Putamen (tissue), 1 donor: Measurements from ENCODE around the gene MTR.
"Not testable (repeated sequence)": the region's sequence is repeated elsewhere in the genome, so short reads cannot be mapped to it uniquely, and the experiment has no call there.

Experiments used
- DNase-seq: peaks from one replicate; pipeline ENCODE4 v3.0.0-alpha.2; 2016; ENCODE audit warnings: low spot score

Gene MTR

DNA sequence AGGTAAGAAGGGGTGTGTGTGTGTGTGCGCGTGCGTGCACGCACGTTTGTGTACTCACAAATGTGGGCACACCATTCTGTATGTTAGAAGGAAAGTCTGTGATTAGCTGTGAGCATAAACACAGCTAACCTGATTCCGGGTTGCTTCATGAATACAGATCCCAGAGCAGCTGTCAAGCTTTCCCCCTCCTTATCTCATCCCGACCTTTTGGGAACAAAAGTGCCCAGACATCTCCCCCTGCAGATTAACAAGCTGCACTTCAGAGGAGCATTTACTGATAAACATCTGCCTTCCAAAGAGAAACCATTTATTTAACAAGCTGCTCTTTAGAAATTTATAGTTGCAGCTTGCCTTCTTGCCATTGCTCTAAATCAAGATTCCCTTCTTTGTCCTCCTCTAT lies 112.1 kb downstream of the MTR start:
- no peak for DNase-seq

- no peak for DNase-seq
Observed at GRCh38 chr1:236908669-236909068, 113.6 kb downstream of the MTR start.

GRCh38 chr1:236911047-236911446 lies 116.0 kb downstream of the MTR start:
- DNase-seq = not testable (repeated sequence)

DNA sequence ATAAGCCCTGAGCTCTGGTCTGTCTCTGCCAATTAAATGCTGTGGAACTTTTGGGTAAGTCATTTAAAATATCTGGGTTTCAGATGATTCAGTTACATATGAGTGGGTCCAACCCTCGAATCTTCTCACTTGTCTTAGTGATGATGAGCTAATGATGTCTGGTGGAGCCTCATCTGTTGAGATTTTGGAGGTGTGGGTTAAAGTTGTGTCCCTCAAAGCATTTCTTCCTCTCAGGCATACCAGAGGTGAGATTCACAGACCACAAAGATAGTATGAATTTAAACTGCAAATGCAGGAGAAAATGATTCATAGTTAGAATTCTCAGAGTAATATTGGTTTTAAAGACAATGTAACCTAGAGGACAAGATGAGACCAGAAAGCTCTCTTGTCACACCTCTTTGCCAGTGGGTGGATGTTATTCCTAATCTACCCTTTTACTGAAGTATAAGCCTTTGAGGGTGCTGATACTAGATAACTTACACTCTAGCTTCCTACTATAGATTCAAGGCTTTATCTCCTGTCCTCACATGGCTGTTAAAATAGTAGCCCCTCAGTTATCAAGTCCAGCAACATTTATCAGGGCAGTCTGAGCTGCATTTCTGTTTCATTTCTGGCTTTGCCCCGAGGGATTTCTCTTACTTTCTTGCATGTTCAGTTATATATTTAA lies 118.4 kb downstream of the MTR start:
- no peak for DNase-seq

DNA sequence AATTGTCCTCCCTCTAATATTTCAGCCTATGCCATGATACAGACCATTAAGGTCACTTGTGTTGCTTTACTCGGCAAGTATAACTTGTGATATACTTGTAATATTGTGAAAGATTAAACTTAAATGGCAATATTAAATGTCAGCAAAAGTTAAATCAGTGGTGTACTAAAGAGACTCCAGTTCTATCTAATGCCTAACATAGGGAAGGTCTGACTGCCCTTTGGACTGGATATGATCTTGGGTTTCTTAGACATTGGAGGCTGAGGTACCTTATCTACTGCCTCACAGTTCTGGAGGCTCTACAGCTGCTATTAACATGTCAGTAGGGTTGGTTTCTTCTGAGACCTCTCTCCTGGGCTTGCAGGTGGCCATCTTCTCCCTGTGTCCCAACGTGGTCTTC lies 119.3 kb downstream of the MTR start:
- no peak for DNase-seq

- DNase-seq = no peak
Observed at GRCh38 chr1:236916131-236916800, 121.2 kb downstream of the MTR start.

DNA sequence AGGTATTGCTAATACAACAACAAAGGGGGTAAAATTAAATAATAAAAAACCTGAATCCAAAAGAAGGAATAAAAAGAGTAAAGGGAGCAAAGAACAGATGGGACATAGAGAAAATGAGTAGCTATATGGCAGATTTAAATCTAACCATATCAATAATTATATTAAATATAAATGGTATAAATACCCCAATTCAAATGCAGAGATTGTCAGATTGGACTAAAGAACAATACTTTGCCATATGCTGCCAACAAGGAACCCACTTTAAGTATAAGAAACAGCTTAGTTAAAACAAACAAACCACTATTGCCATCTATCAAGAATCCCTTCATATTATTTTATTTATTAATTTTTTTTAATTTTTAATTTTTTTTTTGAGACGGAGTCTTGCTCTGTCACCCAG lies 122.4 kb downstream of the MTR start:
- no peak for DNase-seq

DNA sequence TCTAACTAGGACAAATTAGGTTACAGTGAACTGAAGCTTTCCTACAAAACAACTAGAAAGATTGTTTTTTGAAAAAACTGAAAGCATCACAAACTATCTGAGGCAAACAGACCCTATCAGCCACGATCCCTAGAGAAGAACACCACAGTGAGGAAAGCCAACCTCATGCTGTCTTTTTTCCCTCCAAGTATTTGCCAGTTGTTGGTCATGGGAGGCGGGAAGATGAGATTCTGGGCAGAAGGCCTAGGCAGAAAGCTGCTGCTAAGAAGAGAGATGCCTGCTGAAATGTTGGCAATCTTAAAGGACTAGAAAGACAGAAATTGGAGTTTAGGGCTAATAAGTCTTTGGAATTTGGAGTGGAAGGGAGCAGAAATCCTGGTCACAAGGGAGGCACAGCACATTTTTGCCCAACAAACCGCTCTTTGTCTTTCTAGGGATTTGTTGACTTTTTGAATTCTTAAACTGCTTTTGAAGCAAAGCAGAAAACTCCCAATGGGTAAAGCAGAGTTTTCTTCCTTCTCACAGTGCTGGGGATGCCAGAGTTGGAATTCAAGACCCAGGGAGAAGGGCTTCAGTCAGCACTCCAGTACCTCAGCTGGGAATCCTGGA lies 125.3 kb downstream of the MTR start:
- DNase-seq = no peak

DNA sequence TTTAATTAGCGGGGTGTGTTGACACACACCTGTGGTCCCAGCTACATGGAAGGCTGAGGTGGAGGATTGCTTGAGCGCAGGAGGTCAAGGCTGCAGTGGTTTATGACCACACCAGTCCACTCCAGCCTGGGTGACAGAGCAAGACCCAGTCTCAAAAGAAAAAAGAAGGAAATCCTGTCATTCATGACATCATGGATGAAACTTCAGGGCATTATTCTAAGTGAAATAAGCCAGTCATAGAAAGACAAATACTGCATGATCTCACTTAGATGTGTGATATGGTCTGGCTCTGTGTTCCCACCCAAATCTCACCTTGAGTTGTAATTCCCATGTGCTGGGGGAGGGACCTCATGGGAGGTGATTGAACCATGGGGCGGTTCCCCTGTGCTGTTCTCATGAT lies 126.5 kb downstream of the MTR start:
- DNase-seq = no peak

DNA sequence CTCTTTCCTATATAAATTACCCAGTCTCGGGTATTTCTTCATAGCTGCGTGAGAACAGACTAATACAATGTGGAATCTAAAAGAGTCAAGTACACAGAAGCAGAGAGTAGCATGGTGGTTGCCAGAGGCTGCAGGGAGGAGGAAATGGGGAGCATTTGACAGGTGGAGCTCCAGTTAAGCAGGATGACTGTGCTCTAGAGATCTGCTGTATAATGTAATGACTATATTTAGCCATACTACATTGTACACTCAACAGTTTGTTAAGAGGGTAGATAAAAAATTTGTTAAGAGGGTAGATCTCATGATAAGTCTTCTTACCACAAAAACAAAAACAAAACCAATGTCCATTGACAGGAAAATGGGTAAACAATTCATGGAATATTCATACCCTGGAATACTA lies 127.1 kb downstream of the MTR start:
- no peak for DNase-seq

DNA sequence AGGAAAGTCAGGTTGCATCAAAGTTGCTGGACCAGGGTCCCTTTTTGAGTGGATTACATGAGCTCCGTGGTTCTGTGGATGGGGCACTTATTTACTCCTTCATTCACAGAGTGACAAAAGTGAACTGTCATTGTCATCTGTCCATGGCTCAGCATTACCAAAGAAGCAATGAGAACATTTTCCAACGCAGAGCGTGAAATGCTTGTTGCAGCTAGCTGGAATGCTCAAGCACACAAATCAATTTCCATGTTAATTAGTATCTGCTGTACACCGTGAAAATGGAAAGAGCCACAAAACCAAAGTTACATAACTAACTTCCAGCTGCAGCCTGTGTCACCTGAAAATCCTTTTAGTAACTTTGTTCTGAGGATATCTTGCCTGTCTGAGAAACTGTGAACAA lies 130.3 kb downstream of the MTR start:
- DNase-seq = no peak

GRCh38 chr1:236930503-236930902 lies 135.4 kb downstream of the MTR start:
- DNase-seq = no peak

- peak; percentile 74 for DNase-seq
Observed at GRCh38 chr1:236938760-236939159, 143.7 kb downstream of the MTR start.

DNA sequence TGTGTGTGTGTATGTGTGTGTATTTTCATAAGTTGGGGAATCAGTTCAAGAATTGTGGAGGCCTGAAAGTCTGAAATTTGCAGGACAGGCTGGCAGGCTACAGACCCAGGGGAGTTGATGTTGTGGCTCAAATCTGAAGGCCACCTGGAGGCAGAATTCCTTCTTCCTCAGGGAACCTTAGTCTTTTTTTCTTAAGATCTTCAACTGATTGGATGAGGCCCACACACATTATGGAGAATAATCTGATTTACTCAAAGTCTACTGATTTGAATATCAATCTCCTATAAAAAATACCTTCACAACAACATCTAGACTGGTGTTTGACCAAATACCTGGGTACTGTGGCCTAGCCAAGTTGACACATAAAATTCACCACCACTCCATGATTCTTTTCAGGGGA lies 147.3 kb downstream of the MTR start:
- DNase-seq = no peak

- no peak for DNase-seq
Observed at GRCh38 chr1:236944556-236944955, 149.5 kb downstream of the MTR start.

- DNase-seq = no peak
Observed at GRCh38 chr1:236945002-236945401, 149.9 kb downstream of the MTR start.

GRCh38 chr1:236947794-236948193 lies 152.7 kb downstream of the MTR start:
- DNase-seq = no peak

DNA sequence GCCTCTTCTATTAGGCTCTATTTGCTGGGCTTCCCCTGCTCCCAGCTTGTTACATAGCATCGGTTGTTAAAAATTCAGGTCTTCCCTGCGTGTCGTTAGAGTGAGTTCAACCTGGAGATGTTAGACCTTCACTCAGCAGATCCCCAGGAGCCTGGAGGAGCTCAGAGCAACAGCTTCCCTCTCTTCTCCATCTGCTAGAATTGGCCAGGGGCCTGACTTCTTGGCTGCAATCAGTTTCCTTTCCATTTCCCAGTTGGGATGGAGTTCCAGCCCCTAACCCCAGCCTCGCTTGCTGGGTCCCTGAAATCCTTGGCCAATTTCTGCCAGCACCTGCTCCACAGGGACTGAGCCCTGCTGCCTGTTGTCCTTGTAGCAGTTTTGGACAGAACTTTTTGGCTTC lies 153.3 kb downstream of the MTR start:
- DNase-seq = no peak

DNA sequence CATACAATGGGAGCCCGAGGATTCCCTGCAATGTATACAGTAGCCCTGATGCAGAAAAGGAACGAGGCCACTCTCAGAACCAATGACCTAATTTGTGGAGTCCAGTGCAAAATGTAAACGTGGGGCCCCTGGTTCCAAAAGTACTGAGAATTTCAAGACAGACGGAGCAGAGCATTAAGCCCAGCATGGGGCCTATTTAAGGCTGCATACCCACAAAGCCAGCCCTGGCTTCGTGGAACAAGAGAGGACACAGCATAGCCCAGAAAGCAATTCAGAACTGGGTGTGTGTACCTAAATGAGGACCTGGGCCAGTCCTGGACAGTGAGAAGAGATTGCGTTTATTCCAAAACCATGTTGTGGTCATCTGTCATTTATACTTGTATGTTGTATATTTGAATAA lies 153.9 kb downstream of the MTR start:
- DNase-seq = no peak

DNA sequence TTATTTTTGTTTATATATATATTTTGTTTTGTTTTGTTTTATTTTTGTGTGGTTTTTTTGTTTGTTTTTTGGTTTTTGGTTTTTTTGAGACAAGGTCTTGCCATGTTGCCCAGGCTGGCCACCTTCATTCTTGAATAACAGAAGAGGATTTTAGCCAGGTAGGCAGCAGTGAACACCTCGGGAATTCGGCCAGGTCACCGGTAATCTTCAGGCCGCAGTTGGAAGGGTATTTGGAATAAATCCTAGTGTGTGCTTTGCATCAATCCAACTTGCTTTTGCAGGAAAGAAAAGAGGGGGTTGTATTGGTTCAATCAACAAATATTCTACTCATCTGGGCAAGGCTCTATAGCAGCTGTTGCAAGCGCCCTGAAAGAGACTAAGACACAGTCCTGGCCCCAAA lies 155.3 kb downstream of the MTR start:
- DNase-seq = no peak

DNA sequence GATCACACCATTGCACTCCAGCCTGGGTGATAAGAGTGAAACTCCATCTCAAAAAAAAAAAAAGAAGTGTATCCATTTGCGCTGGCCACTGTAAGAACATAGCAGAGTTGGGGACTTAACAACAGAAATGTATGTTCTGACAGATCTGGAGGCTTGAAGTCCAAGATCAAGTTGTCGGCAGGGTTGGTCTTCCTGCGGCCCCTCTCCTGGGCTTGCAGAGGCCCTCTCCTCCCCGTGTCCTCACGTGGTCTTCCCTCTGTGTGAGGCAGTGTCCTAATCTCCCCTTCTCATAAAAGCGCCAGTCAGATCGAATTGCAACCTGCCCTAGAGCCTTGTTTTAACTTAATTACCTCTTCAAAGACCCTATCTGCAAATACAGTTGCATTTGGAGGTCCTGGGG lies 156.6 kb downstream of the MTR start:
- DNase-seq = no peak

GRCh38 chr1:236952246-236953003 lies 157.3 kb downstream of the MTR start:
- no peak for DNase-seq

DNA sequence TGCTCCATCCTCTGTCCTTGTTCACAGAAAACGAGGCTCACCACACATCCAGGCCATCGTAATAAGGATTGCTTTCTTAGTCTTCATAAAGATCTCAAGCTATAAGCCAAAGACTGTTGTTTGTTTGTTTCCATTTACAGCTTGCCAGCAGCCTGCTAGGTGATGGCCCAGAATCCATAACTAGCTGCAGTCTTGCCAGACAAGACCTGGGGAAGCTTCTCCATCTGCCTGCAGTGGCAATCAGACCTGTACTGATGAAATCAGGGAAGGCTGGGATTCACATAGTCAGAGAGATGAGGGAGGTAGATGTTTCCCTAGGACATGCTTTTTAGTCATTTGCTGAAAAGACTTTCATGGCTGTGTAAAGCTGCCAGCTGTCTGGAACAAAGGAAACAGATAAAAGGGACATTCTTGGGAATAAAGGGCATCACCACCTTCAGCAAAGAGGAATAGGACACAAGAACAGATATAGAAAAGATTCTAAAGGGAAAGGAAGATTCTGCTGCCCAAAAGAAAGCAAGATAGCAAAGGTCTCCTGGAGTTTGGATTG lies 158.1 kb downstream of the MTR start:
- no peak for DNase-seq
